Spleen (tissue), 11 donors: ENCODE data around the gene SNX32. TPM values are rescaled to one million over a fixed set of nuclear protein-coding genes. Genes with fewer than 3 reads are reported as not detected.

Experiments
- DNase-seq: peaks from one replicate; pipeline ENCODE4 v3.0.0-alpha.2; 2020
- H3K27ac ChIP-seq, 8 donors: fragments of 200-600 bp; sonication (generic) in 7 of 8; 1 replicate in 4 of 8; 2 replicates in 4 of 8; pipeline versions ENCODE4 v1.5.0 to v1.8.0; 2016 to 2021; ENCODE audit warnings: inconsistent platforms in 4 of 8, mild to moderate bottlenecking in 4 of 8, moderate library complexity in 1 of 8
- H3K27me3 ChIP-seq, 7 donors: fragments of 200-600 bp; sonication (generic) in 6 of 7; replicated peaks in 1 of 7; 1 replicate in 4 of 7; 2 replicates in 3 of 7; pipeline versions ENCODE4 v1.5.0 to v1.8.0; 2016 to 2021; ENCODE audit warnings: inconsistent platforms in 3 of 7, mild to moderate bottlenecking in 1 of 7
- H3K36me3 ChIP-seq, 6 donors: fragments of 200-600 bp; sonication (generic) in 5 of 6; 1 replicate in 4 of 6; 2 replicates in 2 of 6; pipeline versions ENCODE4 v1.5.0 to v1.8.0; 2016 to 2021; ENCODE audit warnings: inconsistent platforms in 2 of 6
- H3K4me1 ChIP-seq, 6 donors: fragments of 200-600 bp; sonication (generic) in 5 of 6; 1 replicate in 3 of 6; 2 replicates in 3 of 6; pipeline versions ENCODE4 v1.5.0 to v1.8.0; 2016 to 2021; ENCODE audit warnings: inconsistent platforms in 3 of 6
- H3K4me3 ChIP-seq, 8 donors: fragments of 200-600 bp; sonication (generic) in 7 of 8; 1 replicate in 4 of 8; 2 replicates in 4 of 8; pipeline versions ENCODE4 v1.5.0 to v1.8.0; 2016 to 2021; ENCODE audit warnings: inconsistent platforms in 4 of 8, mild to moderate bottlenecking in 4 of 8, moderate library complexity in 2 of 8
- H3K9me3 ChIP-seq, 8 donors: fragments of 200-600 bp; sonication (generic) in 7 of 8; 1 replicate in 4 of 8; 2 replicates in 4 of 8; pipeline versions ENCODE4 v1.5.0 to v1.8.0; 2016 to 2021; ENCODE audit warnings: inconsistent platforms in 4 of 8
- POLR2A ChIP-seq, 3 donors: fragments of 450-650 bp; IDR thresholded peaks; one replicate each; pipeline ENCODE4 v1.5.1; 2017; ENCODE audit warnings: antibody characterized with exemption in 3 of 3, mild to moderate bottlenecking in 1 of 3
- POLR2AphosphoS5 ChIP-seq, 3 donors: sonication (generic); formaldehyde crosslinking; IDR thresholded peaks; one replicate each; pipeline ENCODE4 v1.5.1; 2017; ENCODE audit warnings: antibody characterized with exemption in 3 of 3
- WGBS, 5 donors: extraction: QIAGEN DNeasy Blood & Tissue Kit in 3 of 5; methylation state at CpG; one replicate each; pipeline versions ENCODE4 v1.1.5 to v1.1.7; 2013 to 2018; 5-methylcytosine and 5-hydroxymethylcytosine counted together
- intact Hi-C: fragments of 100-400 bp; cut with DNase I; formaldehyde crosslinking; loops from one replicate; pipeline ENCODE4 v1.15.0; 2023; ENCODE audit warnings: low total_unique reads
- polyA plus RNA-seq, 3 donors: library from polyadenylated mRNA; stranded (reverse); fragments of 200-250 nt; gene quantifications; one replicate each; pipeline ENCODE4 v1.2.1, GENCODE V29; 2013
- total RNA-seq, 7 donors: library from RNA; depleted of rRNA in 3 of 7; stranded (reverse); fragments of >200 nt in 3 of 7; fragmentation: NEBNext Ultra II Directional in 4 of 7; extraction: Animal tissue kit (Norgen Biotek cat#: 25700) in 4 of 7; gene quantifications; one replicate each; pipeline versions ENCODE4 v1.1.0 to v1.2.1, GENCODE V29; 2016 to 2021
- TF ChIP-seq, protein P1 (sequence below), 11 experiments: fragments of 200-600 bp in 7 of 11; fragments of 450-650 bp in 4 of 11; sonication (generic) in 4 of 11; IDR thresholded peaks in 8 of 11; conservative IDR thresholded peaks in 3 of 11; 1 replicate in 7 of 11; 2 replicates in 4 of 11; pipeline versions ENCODE4 v1.4.0 to v1.8.0; 2016 to 2021; ENCODE audit warnings: antibody characterized with exemption in 11 of 11, inconsistent platforms in 4 of 11, mild to moderate bottlenecking in 1 of 11
- donor health status: healthy with polysubstance abuse.
- donor health status: DM: no; HTN: no; CAD: no; lungs with moderate emphysema.
- donor health status: DM: no; HTN: no; CAD: no.
- donor health status: Bipolar disorder and iron deficiency.
- donor health status: healthy.
- donor health status: DM: no; HTN: no; CAD: no.
- donor health status: DM: yes; HTN: yes; CAD: no.

SNX32 gene
- total and polyA plus RNA-seq, 10 donors = 0.22 to 1.5 (median 0.83) TPM; not detected in 2

DNA sequence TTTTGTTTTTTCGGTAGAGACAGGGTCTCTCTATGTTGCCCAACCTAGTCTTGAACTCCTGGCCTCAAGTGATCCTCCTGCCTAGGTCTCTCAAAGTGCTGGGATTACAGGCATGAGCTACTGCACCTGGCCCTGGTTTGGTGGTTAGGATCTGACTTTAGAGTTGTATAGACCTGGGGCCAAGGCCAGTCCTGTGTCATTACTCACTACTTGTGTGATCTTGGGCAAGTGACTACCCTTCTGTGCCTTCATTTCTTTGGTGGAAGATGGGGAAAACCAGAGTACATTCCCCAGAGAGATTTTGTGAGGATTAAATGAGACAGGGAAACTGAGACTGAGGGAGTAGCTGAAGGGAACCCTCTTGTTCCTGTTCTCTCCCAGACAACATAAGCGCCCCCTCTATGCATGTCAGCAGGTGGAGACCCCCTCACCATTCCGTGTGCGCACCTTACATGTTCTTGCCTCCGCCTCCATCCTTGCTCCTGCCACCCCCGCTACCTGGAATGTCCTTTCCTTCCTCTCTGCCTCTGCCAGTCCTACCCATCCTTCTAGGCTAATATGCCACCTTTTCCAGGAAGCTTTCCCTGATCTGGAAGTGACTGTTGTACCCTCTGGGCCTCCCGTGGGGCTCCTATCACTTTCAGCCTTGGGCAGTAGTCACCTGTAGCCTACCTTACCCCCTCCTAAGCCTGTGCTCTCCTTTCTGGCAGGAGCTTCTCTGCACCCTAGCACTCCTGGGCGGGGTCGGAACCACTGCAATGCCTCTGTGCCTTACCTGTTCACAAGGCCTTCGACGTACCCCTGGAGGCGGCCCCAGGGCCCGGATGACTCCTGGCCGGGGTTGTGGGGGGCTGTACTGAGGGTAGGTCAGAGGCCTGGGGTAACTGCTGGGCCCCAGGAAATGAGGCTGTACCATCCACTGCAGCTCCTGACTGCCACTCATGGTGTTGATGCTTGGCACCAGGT lies 62.6 kb downstream of the SNX32 start:
- no peak for DNase-seq
- Histone ChIP-seq H3K4me1 (peaks cover 37 to 69% (median 59%) of the 10 kb centered on the region in 6 donors), H3K27ac (no peak overlapping the region)

GRCh38 chr11:65897020-65897471 lies 63.3 kb downstream of the SNX32 start:
- intact Hi-C loops = no loop called here
- 91 to 94% (median 94%) methylated on average over 4 of the region's 4 CpGs for WGBS, 5 donors
- Histone ChIP-seq H3K36me3 (no peaks in the 10 kb centered on the region), H3K27me3 (peaks cover 0 to 30% (median 13%) of the 10 kb centered on the region in 7 donors), H3K9me3 (no peaks in the 10 kb centered on the region), H3K4me3 (no peak overlapping the region), H3K27ac (no peak overlapping the region), H3K4me1 (peaks cover 34 to 68% (median 52%) of the 10 kb centered on the region in 6 donors)
- DNase-seq = no peak
- TF ChIP-seq POLR2AphosphoS5 (IDR thresholded peaks at IDR 0.05) (no peak), POLR2A (IDR thresholded peaks at IDR 0.05) (no peak)
- TF ChIP-seq, protein P1, sequence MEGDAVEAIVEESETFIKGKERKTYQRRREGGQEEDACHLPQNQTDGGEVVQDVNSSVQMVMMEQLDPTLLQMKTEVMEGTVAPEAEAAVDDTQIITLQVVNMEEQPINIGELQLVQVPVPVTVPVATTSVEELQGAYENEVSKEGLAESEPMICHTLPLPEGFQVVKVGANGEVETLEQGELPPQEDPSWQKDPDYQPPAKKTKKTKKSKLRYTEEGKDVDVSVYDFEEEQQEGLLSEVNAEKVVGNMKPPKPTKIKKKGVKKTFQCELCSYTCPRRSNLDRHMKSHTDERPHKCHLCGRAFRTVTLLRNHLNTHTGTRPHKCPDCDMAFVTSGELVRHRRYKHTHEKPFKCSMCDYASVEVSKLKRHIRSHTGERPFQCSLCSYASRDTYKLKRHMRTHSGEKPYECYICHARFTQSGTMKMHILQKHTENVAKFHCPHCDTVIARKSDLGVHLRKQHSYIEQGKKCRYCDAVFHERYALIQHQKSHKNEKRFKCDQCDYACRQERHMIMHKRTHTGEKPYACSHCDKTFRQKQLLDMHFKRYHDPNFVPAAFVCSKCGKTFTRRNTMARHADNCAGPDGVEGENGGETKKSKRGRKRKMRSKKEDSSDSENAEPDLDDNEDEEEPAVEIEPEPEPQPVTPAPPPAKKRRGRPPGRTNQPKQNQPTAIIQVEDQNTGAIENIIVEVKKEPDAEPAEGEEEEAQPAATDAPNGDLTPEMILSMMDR (IDR thresholded peaks at IDR 0.05 in 8 of 11, conservative IDR thresholded peaks at IDR 0.05 in 3 of 11) = no peak

More for the DNA sequence above, 62.6 kb downstream of the SNX32 start:
- Histone ChIP-seq H3K36me3 (no peaks in the 10 kb centered on the region), H3K4me3 (no peak overlapping the region), H3K9me3 (no peaks in the 10 kb centered on the region), H3K27me3 (peaks cover 0 to 25% (median 13%) of the 10 kb centered on the region in 7 donors)
- intact Hi-C loops = no loop called here
- TF ChIP-seq POLR2AphosphoS5 (IDR thresholded peaks at IDR 0.05) = no peak
- TF ChIP-seq, protein P1 (IDR thresholded peaks at IDR 0.05 in 8 of 11, conservative IDR thresholded peaks at IDR 0.05 in 3 of 11) = no peak
- TF ChIP-seq POLR2A (IDR thresholded peaks at IDR 0.05) = no peak
- WGBS, 5 donors = 89 to 96% (median 93%) methylated on average over 14 of the region's 14 CpGs

DNA sequence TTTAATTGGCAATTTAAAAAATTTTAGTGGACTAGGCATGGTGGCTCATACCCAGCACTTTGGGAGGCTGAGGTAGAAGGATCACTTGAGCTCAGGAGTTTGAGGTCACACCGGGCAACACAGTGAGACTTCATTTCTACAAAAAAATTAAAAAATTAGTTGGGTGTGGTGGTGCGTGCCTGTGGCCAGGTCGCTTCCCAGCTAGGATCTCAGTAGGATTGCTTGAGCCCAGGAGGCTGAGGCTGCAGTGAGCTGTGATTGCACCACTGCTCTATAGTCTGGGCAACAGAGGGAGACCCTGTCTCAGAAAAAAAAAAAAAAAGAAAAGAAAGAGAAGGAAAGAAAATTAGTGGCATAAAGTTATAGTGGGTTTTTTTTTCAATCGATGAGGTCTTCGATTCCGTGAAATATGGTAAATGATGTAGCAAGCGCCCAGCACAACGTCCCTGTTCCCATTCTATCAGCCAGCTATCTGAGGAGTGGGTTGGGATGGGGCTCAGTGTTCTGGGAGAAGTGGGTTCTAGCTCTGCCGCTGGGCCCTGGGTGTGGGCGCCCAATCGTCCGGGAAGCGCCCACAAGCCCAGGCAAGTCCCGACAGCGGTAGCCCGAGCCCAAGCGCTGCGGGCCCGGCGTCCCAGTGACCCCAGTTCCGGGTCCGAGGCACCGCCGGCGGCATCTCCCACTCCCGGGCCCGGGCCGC lies 65.0 kb downstream of the SNX32 start:
- no peaks in the 10 kb centered on the region for H3K36me3 ChIP-seq
- 26 to 44% (median 28%) methylated on average over 17 to 28 of the region's 28 CpGs for WGBS, 5 donors
- DNase-seq = no peak
- H3K4me3 ChIP-seq = peak overlapping the region in 7 of 8 donors; percentile 45 to 70 (median 56)
- no peak for TF ChIP-seq POLR2A (IDR thresholded peaks at IDR 0.05)
- no peak for TF ChIP-seq POLR2AphosphoS5 (IDR thresholded peaks at IDR 0.05)
- TF ChIP-seq, protein P1 (IDR thresholded peaks at IDR 0.05 in 8 of 11, conservative IDR thresholded peaks at IDR 0.05 in 3 of 11) = no peak
- H3K4me1 ChIP-seq = peaks cover 17 to 51% (median 35%) of the 10 kb centered on the region in 6 donors
- intact Hi-C loops = no loop called here
- peak overlapping the region in 4 of 8 donors; percentile 67 to 83 (median 67) for H3K27ac ChIP-seq
- H3K9me3 ChIP-seq = no peaks in the 10 kb centered on the region
- peaks cover 0 to 30% (median 13%) of the 10 kb centered on the region in 7 donors for H3K27me3 ChIP-seq
